GM12878 (cell line): ENCODE results near the gene LMO7.

Experiments used
- CTCF ChIP-seq, 3 experiments: IDR thresholded peaks in 2 of 3; conservative IDR thresholded peaks in 1 of 3; 2 replicates each; pipeline ENCODE4 v1.5.1; 2011; ENCODE audit warnings: low read depth in 3 of 3, low read length in 3 of 3, mild to moderate bottlenecking in 3 of 3, control low read depth in 2 of 3, moderate library complexity in 2 of 3, inconsistent platforms in 1 of 3, mixed read lengths in 1 of 3; ENCODE audit not compliant: control insufficient read depth in 2 of 3, insufficient read depth in 1 of 3; ENCODE audit errors: extremely low read depth in 1 of 3
- IKZF2 ChIP-seq, 2 experiments: fragments of 450-650 bp; IDR thresholded peaks; 2 replicates each; pipeline ENCODE4 v1.6.1; 2017; ENCODE audit warnings: mild to moderate bottlenecking in 2 of 2, moderate library complexity in 2 of 2
- IRF3 ChIP-seq: fragments of 450-650 bp; IDR thresholded peaks from 2 replicates; pipeline ENCODE4 v1.6.1; 2014; ENCODE audit warnings: mild to moderate bottlenecking
- MAX ChIP-seq: IDR thresholded peaks from 2 replicates; pipeline ENCODE4 v1.6.1; 2012; ENCODE audit warnings: low read depth, low read length, improper control_type of control experiment
- POLR2A ChIP-seq: IDR thresholded peaks from 2 replicates; pipeline ENCODE4 v1.6.1; 2011; ENCODE audit warnings: low read depth, mild to moderate bottlenecking, low read length
- POLR2AphosphoS5 ChIP-seq: IDR thresholded peaks from 2 replicates; pipeline ENCODE4 v1.6.1; 2011; ENCODE audit warnings: mild to moderate bottlenecking, low read length, inconsistent platforms
- REST ChIP-seq: IDR thresholded peaks from 2 replicates; pipeline ENCODE4 v1.6.1; 2012; ENCODE audit warnings: mild to moderate bottlenecking, low read depth, low read length

- TF ChIP-seq POLR2AphosphoS5 (no peak), IRF3 (no peak), CTCF (IDR thresholded peaks at IDR 0.05 in 2 of 3, conservative IDR thresholded peaks at IDR 0.05 in 1 of 3; ENCODE audit: control insufficient read depth in 2 of 3, extremely low read depth in 1 of 3, insufficient read depth in 1 of 3, low read depth in 3 of 3, low read length in 3 of 3) (no peak), REST (no peak), POLR2A (no peak), MAX (no peak), IKZF2 (IDR thresholded peaks at IDR 0.05) (no peak)
Observed at GRCh38 chr13:75704927-75705288, 68.8 kb downstream of the LMO7 start.
